Loucy (cell line): ENCODE results near the gene MN1.

Experiments
- H2AFZ ChIP-seq: fragments of 200-600 bp; sonication (generic); 2 replicates; pipeline ENCODE4 v1.6.0; 2016; ENCODE audit warnings: antibody characterized with exemption, mild to moderate bottlenecking, low read length, moderate library complexity
- H3F3A ChIP-seq: fragments of 200-600 bp; 2 replicates; pipeline ENCODE4 v1.6.0; 2016; ENCODE audit warnings: antibody characterized with exemption, low read depth, mild to moderate bottlenecking
- H3K27me3 ChIP-seq: fragments of 200-600 bp; sonication (generic); 2 replicates; pipeline ENCODE4 v1.6.1; 2014; ENCODE audit warnings: low read length, mild to moderate bottlenecking; ENCODE audit not compliant: insufficient read depth, poor library complexity, severe bottlenecking
- H3K36me3 ChIP-seq: fragments of 200-600 bp; sonication (generic); 2 replicates; pipeline ENCODE4 v1.6.1; 2016; ENCODE audit warnings: low read length; ENCODE audit not compliant: insufficient read depth
- H3K4me1 ChIP-seq: fragments of 200-600 bp; sonication (generic); 2 replicates; pipeline ENCODE4 v1.5.1; 2014; ENCODE audit warnings: low read length, mild to moderate bottlenecking; ENCODE audit not compliant: insufficient read depth, poor library complexity, severe bottlenecking
- H3K4me2 ChIP-seq: fragments of 200-600 bp; sonication (generic); 2 replicates; pipeline ENCODE4 v1.6.0; 2014; ENCODE audit warnings: antibody characterized with exemption, low read length, low read depth, mild to moderate bottlenecking; ENCODE audit not compliant: poor library complexity, severe bottlenecking
- H3K4me3 ChIP-seq: fragments of 200-600 bp; sonication (generic); 2 replicates; pipeline ENCODE4 v1.5.1; 2014; ENCODE audit warnings: low read length, mild to moderate bottlenecking, mixed read lengths; ENCODE audit not compliant: poor library complexity, severe bottlenecking
- H3K79me2 ChIP-seq: fragments of 200-600 bp; sonication (generic); 2 replicates; pipeline ENCODE4 v1.6.1; 2014; ENCODE audit warnings: low read length; ENCODE audit not compliant: insufficient read depth
- H3K9ac ChIP-seq: fragments of 200-600 bp; sonication (generic); 2 replicates; pipeline ENCODE4 v1.6.0; 2014; ENCODE audit warnings: mild to moderate bottlenecking, low read depth, low read length, moderate library complexity; ENCODE audit not compliant: poor library complexity, severe bottlenecking
- H3K9me2 ChIP-seq: fragments of 200-600 bp; sonication (generic); replicated peaks from 2 replicates; pipeline ENCODE4 v1.6.1; 2016; ENCODE audit warnings: low read depth, low read length, mixed read lengths
- H3K9me3 ChIP-seq: fragments of 200-600 bp; sonication (generic); 2 replicates; pipeline ENCODE4 v1.6.1; 2014; ENCODE audit warnings: mild to moderate bottlenecking, antibody characterized with exemption, low read length, low read depth; ENCODE audit not compliant: insufficient read depth
- H4K20me1 ChIP-seq: fragments of 200-600 bp; sonication (generic); 2 replicates; pipeline ENCODE4 v1.6.0; 2014; ENCODE audit warnings: antibody characterized with exemption, low read length, mild to moderate bottlenecking; ENCODE audit not compliant: insufficient read depth, poor library complexity, severe bottlenecking
- EZH2phosphoT487 ChIP-seq: fragments of 200-600 bp; IDR thresholded peaks from 2 replicates; pipeline ENCODE4 v1.6.1; 2018; ENCODE audit warnings: antibody characterized with exemption, mild to moderate bottlenecking, moderate library complexity, borderline replicate concordance
- TF ChIP-seq, protein P1 (sequence below): fragments of 200-600 bp; sonication (generic); conservative IDR thresholded peaks from 2 replicates; pipeline ENCODE4 v1.5.1; 2014; ENCODE audit warnings: mild to moderate bottlenecking, antibody characterized with exemption, low read length

MN1 gene

DNA sequence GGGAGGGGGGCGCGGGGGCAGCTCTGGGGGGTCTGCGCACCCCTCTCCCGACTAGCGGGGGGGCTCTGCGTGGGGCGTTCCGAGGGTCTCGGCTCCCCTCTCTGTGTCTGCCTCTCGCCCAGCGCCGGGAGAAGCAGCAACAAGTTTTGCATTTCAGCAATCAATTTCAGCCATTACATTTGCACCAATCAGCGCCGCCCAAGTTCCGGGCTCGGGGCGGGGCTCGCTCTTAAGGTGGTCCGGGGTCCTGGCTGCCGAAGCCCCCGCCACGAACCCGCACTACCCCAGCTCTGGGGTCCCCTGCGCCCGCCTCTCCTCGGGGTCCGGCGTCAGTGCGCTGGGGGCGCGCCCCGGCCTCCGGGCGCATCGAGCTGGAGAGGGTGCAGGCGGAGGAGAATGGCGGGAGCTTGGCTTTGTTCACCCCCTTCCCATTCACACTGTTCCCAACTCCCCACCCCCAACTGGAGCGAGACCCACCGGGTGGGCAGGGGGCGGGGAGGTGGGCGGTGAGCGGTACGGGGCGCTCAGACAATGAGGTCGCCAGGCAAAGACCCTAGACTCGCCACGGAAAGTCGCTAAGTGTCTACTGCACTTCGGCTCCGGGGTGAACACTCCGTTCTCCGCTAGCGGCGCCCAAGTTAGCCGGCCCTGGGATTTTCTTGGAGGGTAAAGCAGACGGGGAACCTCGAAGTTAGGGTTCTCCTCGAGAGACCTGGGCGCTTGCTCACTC lies at the start of gene MN1:
TSS of gene MN1 (minus strand) at position 141 of the 730 bp plus-strand sequence. CDS start 1,213 bp downstream, outside the sequence.
- Histone ChIP-seq H3F3A (no peaks in the 10 kb centered on the region), H3K79me2 (no peaks in the 10 kb centered on the region), H3K4me2 (peak within 1 kb of the TSS; percentile 75), H3K4me1 (no peaks in the 10 kb centered on the region), H4K20me1 (no peaks in the 10 kb centered on the region), H3K9me2 (no peaks in the 10 kb centered on the region), H3K4me3 (peak within 1 kb of the TSS; percentile 73), H3K9ac (peak within 1 kb of the TSS; percentile 56), H3K36me3 (no peaks in the 10 kb centered on the region), H3K9me3 (no peaks in the 10 kb centered on the region), H2AFZ (peak within 1 kb of the TSS; percentile 81), H3K27me3 (no peaks in the 10 kb centered on the region)
- no peak for TF ChIP-seq EZH2phosphoT487
- TF ChIP-seq, protein P1, sequence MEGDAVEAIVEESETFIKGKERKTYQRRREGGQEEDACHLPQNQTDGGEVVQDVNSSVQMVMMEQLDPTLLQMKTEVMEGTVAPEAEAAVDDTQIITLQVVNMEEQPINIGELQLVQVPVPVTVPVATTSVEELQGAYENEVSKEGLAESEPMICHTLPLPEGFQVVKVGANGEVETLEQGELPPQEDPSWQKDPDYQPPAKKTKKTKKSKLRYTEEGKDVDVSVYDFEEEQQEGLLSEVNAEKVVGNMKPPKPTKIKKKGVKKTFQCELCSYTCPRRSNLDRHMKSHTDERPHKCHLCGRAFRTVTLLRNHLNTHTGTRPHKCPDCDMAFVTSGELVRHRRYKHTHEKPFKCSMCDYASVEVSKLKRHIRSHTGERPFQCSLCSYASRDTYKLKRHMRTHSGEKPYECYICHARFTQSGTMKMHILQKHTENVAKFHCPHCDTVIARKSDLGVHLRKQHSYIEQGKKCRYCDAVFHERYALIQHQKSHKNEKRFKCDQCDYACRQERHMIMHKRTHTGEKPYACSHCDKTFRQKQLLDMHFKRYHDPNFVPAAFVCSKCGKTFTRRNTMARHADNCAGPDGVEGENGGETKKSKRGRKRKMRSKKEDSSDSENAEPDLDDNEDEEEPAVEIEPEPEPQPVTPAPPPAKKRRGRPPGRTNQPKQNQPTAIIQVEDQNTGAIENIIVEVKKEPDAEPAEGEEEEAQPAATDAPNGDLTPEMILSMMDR, result no peak

DNA sequence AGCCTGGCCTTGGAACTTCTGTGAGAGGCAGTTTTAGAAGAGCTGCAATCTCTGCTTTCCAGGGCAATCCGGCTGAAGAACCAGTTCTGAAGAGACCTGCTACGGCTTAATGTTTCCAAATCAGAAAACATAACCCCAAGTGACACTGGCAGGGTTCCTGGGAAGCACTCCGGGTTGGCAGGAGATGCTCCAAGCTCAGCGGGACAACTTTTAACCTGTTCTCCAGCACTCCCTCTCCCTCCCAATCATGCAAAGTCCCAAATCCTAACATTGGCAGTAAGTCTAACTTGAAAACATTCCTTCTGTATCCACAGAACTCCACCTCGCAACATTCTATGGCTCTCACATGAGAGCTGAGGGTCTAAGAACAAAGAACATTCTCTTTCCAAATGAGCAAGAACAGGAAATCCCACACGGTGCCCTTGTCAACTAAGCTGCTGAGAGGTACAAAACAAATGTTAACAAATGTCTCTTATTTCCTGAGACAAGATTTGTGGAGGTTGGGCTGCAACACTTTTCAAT lies 48.5 kb upstream of the MN1 start:
- Histone ChIP-seq H3K9me3 (no peaks in the 10 kb centered on the region), H3K36me3 (peaks cover 71% of the 10 kb centered on the region), H3F3A (no peaks in the 10 kb centered on the region), H3K9ac (no peak overlapping the region), H3K27me3 (no peaks in the 10 kb centered on the region), H4K20me1 (no peaks in the 10 kb centered on the region), H3K79me2 (no peaks in the 10 kb centered on the region), H3K4me1 (no peaks in the 10 kb centered on the region), H3K4me2 (no peak overlapping the region), H3K9me2 (no peaks in the 10 kb centered on the region), H2AFZ (no peak overlapping the region), H3K4me3 (no peak overlapping the region)
- TF ChIP-seq, protein P1, result no peak
- no peak for TF ChIP-seq EZH2phosphoT487

DNA sequence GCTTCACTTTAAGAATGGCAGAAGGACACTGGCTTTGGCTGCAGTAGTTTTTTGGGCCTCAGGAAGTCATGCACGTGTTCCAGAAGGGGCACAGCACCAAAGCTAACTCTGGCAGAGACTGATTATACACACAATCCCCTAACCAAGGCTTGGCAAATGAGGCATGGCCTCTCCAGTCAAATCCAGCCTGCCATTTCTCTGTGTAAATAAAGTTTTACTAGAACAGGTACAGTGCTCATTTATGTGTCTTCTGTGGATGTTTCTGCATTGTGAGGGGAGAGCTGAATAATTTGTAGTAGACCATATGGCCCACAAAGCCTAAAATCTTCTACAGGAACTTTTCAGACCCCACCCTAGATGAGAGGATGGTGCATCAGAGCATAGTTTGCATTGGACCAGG lies 46.4 kb upstream of the MN1 start:
- H3K9me3 ChIP-seq, result no peaks in the 10 kb centered on the region
- no peaks in the 10 kb centered on the region for H3K79me2 ChIP-seq
- H3K27me3 ChIP-seq, result no peaks in the 10 kb centered on the region
- no peak overlapping the region for H2AFZ ChIP-seq
- H3K4me1 ChIP-seq, result no peaks in the 10 kb centered on the region
- H4K20me1 ChIP-seq, result no peaks in the 10 kb centered on the region
- H3K9me2 ChIP-seq, result no peaks in the 10 kb centered on the region
- TF ChIP-seq, protein P1, result no peak
- no peak for TF ChIP-seq EZH2phosphoT487
- H3K4me2 ChIP-seq, result no peak overlapping the region
- no peak overlapping the region for H3K4me3 ChIP-seq
- no peaks in the 10 kb centered on the region for H3F3A ChIP-seq
- H3K9ac ChIP-seq, result no peak overlapping the region
- peaks cover 51% of the 10 kb centered on the region for H3K36me3 ChIP-seq
